ENCODE results near the gene RPL34.

RPL34 gene

GRCh38 chr4:108607079-108607815, 13.1 kb upstream of the RPL34 start:
- no peak for DNase-seq (ENCODE audit: insufficient read length, low spot score)
- TF ChIP-seq POLR2A (IDR thresholded peaks at IDR 0.05; ENCODE audit: low read depth, low read length): no peak
- no peak for FAIRE-seq

GRCh38 chr4:108611365-108611764, 9.0 kb upstream of the RPL34 start:
- DNase-seq (ENCODE audit: insufficient read length, low spot score) (no peak), FAIRE-seq (no peak)
- no peak for TF ChIP-seq POLR2A (IDR thresholded peaks at IDR 0.05; ENCODE audit: low read depth, low read length)

GRCh38 chr4:108612365-108612764, 8.0 kb upstream of the RPL34 start:
- no peak for FAIRE-seq
- no peak for TF ChIP-seq POLR2A (IDR thresholded peaks at IDR 0.05; ENCODE audit: low read depth, low read length)
- DNase-seq (ENCODE audit: insufficient read length, low spot score): no peak

GRCh38 chr4:108619372-108620100, 840 bp upstream of the RPL34 start:
- no peak for DNase-seq (ENCODE audit: insufficient read length, low spot score)
- no peak for TF ChIP-seq POLR2A (IDR thresholded peaks at IDR 0.05; ENCODE audit: low read depth, low read length)
- FAIRE-seq: no peak

GRCh38 chr4:108620933-108621905, 843 bp downstream of the RPL34 start:
- DNase-seq (ENCODE audit: insufficient read length, low spot score) (no peak), FAIRE-seq (no peak)
- no peak for TF ChIP-seq POLR2A (IDR thresholded peaks at IDR 0.05; ENCODE audit: low read depth, low read length)

- DNase-seq (ENCODE audit: insufficient read length, low spot score) (no peak), FAIRE-seq (no peak)
- TF ChIP-seq POLR2A (IDR thresholded peaks at IDR 0.05; ENCODE audit: low read depth, low read length): no peak
Observed at GRCh38 chr4:108622022-108622421, 1.6 kb downstream of the RPL34 start.

- FAIRE-seq: no peak
- TF ChIP-seq POLR2A (IDR thresholded peaks at IDR 0.05; ENCODE audit: low read depth, low read length): no peak
- DNase-seq (ENCODE audit: insufficient read length, low spot score): no peak
Observed at GRCh38 chr4:108622828-108623227, 2.5 kb downstream of the RPL34 start.

GRCh38 chr4:108624263-108625056, 4.1 kb downstream of the RPL34 start:
- FAIRE-seq: no peak
- TF ChIP-seq POLR2A (IDR thresholded peaks at IDR 0.05; ENCODE audit: low read depth, low read length): no peak
- no peak for DNase-seq (ENCODE audit: insufficient read length, low spot score)

- no peak for TF ChIP-seq POLR2A (IDR thresholded peaks at IDR 0.05; ENCODE audit: low read depth, low read length)
- DNase-seq (ENCODE audit: insufficient read length, low spot score) (no peak), FAIRE-seq (no peak)
Observed at GRCh38 chr4:108626056-108626455, 5.7 kb downstream of the RPL34 start.

GRCh38 chr4:108628411-108628810, 8.0 kb downstream of the RPL34 start:
- FAIRE-seq (no peak), DNase-seq (ENCODE audit: insufficient read length, low spot score) (no peak)
- TF ChIP-seq POLR2A (IDR thresholded peaks at IDR 0.05; ENCODE audit: low read depth, low read length): no peak

- no peak for TF ChIP-seq POLR2A (IDR thresholded peaks at IDR 0.05; ENCODE audit: low read depth, low read length)
- DNase-seq (ENCODE audit: insufficient read length, low spot score) (no peak), FAIRE-seq (no peak)
Observed at GRCh38 chr4:108635070-108635655, 14.8 kb downstream of the RPL34 start.

GRCh38 chr4:108636246-108636645, 15.9 kb downstream of the RPL34 start:
- no peak for DNase-seq (ENCODE audit: insufficient read length, low spot score)
- TF ChIP-seq POLR2A (IDR thresholded peaks at IDR 0.05; ENCODE audit: low read depth, low read length): no peak
- FAIRE-seq: no peak

GRCh38 chr4:108637856-108638255, 17.5 kb downstream of the RPL34 start:
- TF ChIP-seq POLR2A (IDR thresholded peaks at IDR 0.05; ENCODE audit: low read depth, low read length): no peak
- FAIRE-seq (no peak), DNase-seq (ENCODE audit: insufficient read length, low spot score) (no peak)
